Brain microvascular endothelial cell (primary cell): ENCODE data around the gene SHISA4.
"Not testable (repeated sequence)": the region's sequence is repeated elsewhere in the genome, so short reads cannot be mapped to it uniquely, and the experiment has no call there.

Experiments used
- DNase-seq: peaks from one replicate; pipeline ENCODE4 v3.0.0-alpha.2; 2020
- H3K27ac ChIP-seq: fragments of 250-450 bp; sonication (Bioruptor Pico); 2 replicates; pipeline ENCODE4 v1.5.1; 2020; ENCODE audit warnings: mild to moderate bottlenecking, moderate library complexity
- H3K27me3 ChIP-seq: fragments of 250-450 bp; sonication (Bioruptor Pico); replicated peaks from 2 replicates; pipeline ENCODE4 v1.5.1; 2020; ENCODE audit warnings: mild to moderate bottlenecking
- H3K36me3 ChIP-seq: fragments of 250-450 bp; sonication (Bioruptor Pico); replicated peaks from 2 replicates; pipeline ENCODE4 v1.5.1; 2020; ENCODE audit warnings: mild to moderate bottlenecking
- H3K4me3 ChIP-seq: 2 replicates; pipeline ENCODE4 v1.5.1; 2011; ENCODE audit warnings: low read depth, mild to moderate bottlenecking, control low read depth, low read length, moderate library complexity
- in situ Hi-C: cut with HindIII; loops from 2 replicates; pipeline ENCODE4 v1.10.0; 2017; ENCODE audit warnings: low sequenced_read_pairs, low pct_ligation_motif_present
- TF ChIP-seq, protein P1 (sequence below): IDR thresholded peaks from 2 replicates; pipeline ENCODE4 v1.5.1; 2011; ENCODE audit warnings: low read depth, mild to moderate bottlenecking, moderate library complexity, low read length, control low read depth, inconsistent platforms; ENCODE audit errors: missing control alignments

The SHISA4 gene

DNA sequence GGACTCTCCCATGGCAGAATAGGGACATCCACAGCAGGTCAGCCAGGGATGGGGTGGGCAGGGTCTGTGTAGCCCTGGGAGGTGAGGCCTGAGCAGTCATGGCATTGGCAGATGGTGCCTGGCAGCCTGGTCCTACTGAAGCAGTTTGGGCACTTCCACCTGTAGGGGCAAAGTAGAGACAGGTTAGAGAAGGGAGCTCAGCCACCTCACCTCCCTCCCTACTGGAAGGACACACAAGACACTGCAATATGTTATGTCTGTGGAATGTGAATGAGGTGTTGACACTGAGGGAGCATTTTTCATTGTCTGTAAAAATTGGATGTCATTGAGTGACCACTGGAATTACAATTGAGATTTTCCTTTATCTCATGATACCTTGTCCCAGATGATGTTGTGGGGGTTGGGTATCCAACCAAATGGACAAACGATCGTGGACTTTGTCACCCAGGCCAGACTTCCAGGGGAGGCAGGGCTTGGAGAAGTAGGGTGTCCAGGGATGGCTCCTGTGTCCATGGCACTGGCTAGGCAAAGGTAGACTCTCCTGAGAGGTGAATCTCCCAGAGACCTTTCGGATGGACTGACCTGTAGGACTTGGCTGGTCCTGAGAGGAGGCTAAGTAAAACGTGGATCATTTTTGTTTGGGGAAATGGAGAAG, 9.7 kb downstream of the SHISA4 start:
- in situ Hi-C loops = no loop called here
- Histone ChIP-seq H3K36me3 (no peaks in the 10 kb centered on the region), H3K4me3 (no peak overlapping the region), H3K27me3 (no peaks in the 10 kb centered on the region), H3K27ac (no peak overlapping the region)
- no peak for DNase-seq
- TF ChIP-seq, protein P1, sequence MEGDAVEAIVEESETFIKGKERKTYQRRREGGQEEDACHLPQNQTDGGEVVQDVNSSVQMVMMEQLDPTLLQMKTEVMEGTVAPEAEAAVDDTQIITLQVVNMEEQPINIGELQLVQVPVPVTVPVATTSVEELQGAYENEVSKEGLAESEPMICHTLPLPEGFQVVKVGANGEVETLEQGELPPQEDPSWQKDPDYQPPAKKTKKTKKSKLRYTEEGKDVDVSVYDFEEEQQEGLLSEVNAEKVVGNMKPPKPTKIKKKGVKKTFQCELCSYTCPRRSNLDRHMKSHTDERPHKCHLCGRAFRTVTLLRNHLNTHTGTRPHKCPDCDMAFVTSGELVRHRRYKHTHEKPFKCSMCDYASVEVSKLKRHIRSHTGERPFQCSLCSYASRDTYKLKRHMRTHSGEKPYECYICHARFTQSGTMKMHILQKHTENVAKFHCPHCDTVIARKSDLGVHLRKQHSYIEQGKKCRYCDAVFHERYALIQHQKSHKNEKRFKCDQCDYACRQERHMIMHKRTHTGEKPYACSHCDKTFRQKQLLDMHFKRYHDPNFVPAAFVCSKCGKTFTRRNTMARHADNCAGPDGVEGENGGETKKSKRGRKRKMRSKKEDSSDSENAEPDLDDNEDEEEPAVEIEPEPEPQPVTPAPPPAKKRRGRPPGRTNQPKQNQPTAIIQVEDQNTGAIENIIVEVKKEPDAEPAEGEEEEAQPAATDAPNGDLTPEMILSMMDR = no peak

DNA sequence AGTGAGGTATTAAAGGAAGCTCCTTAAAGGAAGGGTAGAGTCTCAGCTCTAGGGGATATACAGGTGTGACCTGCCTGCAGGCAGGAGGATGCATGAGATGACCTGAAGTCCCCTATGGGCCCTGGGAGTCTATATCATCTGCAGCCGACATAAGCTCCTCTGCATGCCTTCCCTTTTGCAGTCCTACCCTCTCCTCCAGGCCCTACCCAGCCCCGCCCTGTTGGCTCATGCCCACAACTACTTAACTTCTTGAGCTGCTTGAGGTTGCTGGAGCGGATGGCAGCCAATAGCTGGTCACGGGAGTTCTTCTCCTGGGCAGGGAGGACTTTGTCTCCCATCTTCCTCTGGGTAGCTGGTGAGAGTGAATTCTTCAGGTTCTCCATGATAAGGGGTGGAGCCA, 10.3 kb downstream of the SHISA4 start:
- no peak overlapping the region for H3K4me3 ChIP-seq
- DNase-seq = no peak
- H3K36me3 ChIP-seq = no peaks in the 10 kb centered on the region
- no peak overlapping the region for H3K27ac ChIP-seq
- TF ChIP-seq, protein P1 = no peak
- in situ Hi-C loops = no loop called here
- H3K27me3 ChIP-seq = no peaks in the 10 kb centered on the region

DNA sequence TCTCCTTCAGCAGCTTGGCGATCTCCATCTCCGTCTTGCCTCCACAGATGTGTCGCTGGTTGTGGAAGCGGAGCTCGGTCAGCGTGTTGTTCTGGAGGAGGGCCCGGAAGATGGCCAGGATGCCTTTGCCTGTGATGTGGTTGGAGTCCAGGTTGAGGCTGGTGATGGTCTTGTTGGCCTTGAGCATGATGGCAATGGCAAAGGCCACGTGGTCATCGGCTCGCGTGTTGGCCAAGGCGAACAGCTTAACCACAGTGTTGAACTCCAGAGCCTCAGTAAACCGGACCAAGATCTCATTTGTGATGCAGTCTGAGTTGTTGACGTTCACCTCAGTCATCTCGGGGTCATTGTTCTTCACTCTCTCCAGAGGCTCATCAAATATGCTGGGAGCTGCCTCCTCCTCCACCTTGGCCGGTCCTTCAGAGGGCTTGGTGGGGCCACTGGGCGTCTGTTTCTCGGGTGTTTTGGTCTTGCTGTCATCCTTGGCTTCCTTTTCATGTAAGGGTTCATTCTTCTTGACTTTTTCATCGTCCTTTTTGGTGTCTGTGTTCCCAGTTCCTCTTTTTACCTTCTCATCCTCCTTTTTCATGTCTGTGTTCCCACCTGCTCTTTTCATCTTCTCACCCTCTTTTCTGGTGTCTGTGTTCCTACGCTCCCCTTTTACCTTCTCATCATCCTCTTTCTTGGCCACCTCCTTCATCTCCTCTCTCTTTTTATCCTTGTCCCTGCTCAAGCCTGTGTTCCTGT, 11.2 kb downstream of the SHISA4 start:
- DNase-seq = no peak
- TF ChIP-seq, protein P1 = no peak
- H3K4me3 ChIP-seq = no peak overlapping the region
- H3K27me3 ChIP-seq = no peaks in the 10 kb centered on the region
- in situ Hi-C loops = no loop called here
- no peaks in the 10 kb centered on the region for H3K36me3 ChIP-seq
- H3K27ac ChIP-seq = no peak overlapping the region

DNA sequence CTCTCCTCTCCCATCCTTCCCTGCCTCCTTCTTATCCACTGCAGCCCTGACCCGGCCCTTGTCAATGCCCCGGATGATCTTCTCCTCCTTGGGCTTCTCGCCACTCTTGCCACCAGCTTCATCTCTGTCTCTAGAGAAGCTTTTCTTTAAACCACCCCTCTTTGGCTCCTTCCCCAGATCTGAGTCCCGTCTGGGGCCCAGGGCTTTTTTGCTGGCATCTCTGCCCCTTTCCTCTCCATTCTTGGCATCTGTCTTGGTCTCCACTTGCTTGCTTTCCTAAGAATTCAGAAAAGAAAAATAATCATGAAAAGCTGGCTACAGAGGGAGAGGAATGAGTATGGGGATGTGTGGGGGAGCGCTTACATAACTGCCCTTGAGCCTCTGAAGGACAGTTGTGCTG, 11.8 kb downstream of the SHISA4 start:
- in situ Hi-C loops = no loop called here
- Histone ChIP-seq H3K27me3 (no peaks in the 10 kb centered on the region), H3K36me3 (no peaks in the 10 kb centered on the region), H3K27ac (no peak overlapping the region), H3K4me3 (no peak overlapping the region)
- TF ChIP-seq, protein P1 = no peak
- DNase-seq = no peak

DNA sequence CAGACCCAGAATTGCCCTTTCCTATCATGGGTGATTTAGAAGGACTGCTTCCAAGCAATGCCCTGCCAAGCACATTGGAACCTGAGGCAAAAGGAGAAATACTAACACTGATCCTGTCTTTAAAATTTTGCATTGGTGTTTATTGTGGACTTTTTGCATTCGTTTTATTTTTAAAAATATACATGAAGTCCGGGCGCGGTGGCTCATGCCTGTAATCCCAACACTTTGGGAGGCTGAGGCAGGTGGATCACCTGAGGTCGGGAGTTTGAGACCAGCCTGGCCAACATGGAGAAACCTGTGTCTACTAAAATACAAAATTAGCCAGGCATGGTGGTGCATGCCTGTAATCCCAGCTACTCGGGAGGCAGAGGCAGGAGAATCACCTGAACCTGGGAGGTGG, 12.3 kb downstream of the SHISA4 start:
- H3K27ac ChIP-seq, DNase-seq, in situ Hi-C loops, H3K27me3 ChIP-seq, H3K4me3 ChIP-seq, H3K36me3 ChIP-seq: not testable (repeated sequence)

DNA sequence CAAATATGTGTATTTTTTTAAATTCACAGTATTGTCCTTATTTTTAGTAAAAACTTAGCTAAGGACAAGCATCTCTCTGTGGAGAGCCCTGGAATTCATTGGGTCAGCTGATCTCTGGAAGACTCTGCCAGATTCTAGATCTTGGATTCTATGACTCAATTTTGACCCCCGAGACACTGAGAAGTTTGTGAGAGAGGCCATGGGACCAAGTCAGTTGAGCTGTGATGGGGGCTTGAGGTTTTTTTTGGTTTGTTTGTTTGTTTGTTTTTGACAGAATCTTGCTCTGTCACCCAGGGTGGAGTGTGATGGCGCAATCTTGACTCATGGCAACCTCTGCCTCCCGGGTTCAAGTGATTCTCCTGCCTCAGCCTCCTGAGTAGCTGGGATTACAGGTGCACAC, 13.5 kb downstream of the SHISA4 start:
- in situ Hi-C loops = no loop called here
- DNase-seq = peak; percentile 38
- no peaks in the 10 kb centered on the region for H3K27me3 ChIP-seq
- no peak overlapping the region for H3K27ac ChIP-seq
- no peak overlapping the region for H3K4me3 ChIP-seq
- TF ChIP-seq, protein P1 = no peak
- no peaks in the 10 kb centered on the region for H3K36me3 ChIP-seq
